GM18861 (cell line): ENCODE results near the gene PTPN3.

ENCODE experiments used
- ATAC-seq: cut with Tn5 transposase; IDR thresholded peaks from one replicate; pipeline ENCODE4 v1.9.1; 2021; ENCODE audit not compliant: unreplicated experiment

PTPN3 gene

DNA sequence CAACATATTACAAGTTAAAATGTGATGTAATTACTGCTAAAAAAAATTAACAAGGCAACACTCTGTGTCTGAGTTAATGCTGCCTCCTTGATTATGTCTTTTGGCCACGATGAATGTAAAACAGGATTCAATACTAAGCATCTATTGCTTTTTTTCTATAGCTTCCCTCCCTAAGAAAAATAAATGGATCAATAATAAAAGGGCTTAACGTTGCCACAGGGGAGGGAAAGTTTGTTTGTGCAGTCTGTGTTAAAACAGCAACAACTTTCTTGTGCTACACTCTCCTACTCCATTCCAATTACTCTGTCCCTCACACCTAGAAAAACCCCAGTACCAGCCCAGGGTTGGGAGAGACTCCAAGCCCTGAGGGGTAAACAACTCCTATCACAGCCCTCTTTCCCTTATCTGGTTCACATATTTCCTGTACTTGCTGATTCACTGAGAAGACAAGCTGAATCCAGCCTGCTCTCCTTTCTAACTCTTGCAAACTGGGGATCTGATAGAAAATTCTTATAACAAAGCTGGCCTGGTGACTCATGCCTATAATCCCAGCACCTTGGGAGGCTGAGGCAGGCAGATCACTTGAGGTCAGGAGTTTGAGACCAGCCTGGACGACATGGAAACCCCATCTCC lies 44.8 kb downstream of the PTPN3 start:
- ATAC-seq, result no peak

DNA sequence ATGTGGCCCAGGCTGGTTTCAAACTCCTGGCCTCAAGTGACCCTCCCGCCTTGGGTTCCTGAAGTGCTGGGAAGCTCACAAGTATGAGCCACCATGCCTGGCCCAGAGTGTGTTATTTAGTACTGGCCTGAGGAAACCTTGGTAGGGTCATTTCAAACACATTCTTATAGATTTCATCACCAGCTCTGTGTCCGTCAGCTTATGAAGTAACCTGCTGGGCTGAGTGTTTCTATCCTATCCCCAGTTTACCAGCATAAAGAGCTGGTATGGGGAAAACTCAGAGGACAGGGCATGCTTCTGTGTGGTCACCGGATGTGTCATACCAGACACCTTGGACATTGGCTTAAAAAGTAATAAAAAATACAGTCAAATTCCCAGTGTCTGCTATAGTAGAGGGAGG lies 45.3 kb downstream of the PTPN3 start:
- ATAC-seq, result no peak

DNA sequence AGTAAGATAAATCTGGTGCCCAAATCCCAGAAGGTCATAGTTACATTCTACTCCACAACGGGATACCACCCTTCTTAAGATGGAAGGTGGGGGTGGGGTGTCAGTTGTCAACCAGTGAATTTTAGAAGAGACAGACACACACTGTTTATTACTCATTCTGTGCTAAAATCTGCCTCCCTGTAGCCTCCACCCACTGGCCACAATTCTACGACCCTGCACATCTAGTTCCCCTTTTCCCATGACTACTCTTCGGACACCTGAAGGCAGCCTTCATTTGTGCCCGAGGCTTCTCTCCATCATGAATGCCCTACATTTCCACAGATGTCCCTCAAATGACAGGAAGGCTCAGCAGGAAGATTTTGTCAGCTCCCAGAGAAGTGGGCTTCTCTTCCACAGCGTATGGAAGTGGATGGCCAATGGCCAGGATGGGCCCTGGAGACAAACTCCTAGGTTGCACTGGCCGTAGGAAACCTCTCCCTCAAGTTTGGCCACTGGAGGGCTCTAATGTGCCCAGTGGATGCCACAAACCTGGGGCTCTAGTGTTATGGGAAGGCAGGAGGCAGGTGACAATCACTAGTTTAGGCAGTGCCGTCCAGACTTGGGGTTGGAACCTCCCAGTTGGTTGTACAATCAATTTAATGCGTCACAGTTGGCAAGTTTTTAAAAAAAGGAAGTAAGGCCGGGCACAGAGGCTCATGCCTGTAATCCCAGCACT lies 46.6 kb downstream of the PTPN3 start:
- ATAC-seq, result no peak

DNA sequence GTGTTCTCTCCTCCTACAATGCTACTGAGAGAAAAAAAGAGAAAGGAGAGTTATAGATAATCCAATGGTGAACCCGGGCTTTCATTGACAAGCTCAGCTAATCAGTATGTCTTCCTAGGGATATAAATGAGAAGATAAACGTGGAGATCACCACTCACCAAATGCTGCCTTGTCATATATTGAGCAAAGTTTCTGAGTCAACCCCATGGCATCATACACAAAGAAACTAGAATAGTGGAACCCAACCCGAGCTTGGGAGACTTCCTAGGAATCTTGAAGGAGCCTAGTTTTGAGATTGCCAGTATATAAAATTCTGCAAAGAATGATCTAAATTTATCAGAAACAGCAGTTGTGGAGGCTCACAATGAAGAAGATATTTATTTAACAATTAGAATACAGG lies 47.8 kb downstream of the PTPN3 start:
- ATAC-seq, result no peak

DNA sequence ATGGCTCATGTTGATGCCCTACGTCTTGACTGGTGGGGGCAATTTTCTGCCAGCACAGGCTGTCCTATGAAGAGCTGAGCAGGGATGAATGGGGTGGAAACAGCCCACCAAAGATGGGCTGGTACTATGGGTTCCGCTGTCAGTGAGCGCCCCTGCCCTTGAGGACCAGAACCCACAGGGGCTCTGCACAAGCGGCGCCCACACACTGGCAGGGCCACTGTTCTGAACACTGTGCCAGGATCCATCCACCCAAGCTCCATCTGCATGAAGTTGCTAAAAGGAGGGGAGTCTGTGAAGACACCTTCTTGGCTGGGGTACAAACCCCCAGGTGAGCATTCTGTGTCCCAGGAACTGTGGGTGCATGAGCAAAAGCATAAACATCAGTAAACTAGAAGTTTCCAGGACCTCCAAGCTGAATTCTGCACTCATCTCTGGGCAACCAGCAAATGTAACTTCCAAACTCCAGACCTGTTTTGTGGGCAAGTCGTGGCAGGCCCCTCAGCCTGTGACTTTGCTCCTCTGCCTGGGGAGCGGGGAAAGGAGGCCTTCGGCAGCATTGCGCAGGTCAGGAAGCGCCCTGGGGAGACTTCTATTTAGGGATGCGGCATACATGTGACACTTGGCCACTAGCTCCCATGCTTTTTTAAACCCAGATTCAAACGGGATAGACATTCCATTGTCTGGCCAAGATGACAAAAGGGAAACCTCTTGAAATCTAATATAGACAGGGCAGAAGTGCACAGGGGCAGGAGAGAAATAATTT lies 48.9 kb downstream of the PTPN3 start:
- no peak for ATAC-seq

DNA sequence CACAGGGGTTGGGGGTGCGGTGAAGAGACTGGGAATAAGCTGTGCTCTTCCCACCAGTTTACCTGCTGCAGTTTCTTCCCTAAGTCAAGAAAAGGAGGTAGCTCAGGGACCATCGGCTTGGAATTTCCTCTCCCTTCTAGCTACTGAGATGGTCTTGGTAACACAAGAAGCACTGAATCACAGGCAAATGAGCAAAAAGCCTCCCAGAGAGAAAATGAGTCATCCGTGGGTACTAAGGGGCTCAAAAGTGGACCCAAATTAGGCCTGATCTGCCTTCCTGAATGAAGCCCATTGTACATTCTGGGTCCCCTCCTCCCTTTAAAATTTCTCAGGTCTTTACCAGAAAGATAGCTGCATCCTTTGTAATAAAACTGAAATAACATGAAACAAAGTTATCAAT lies 49.9 kb downstream of the PTPN3 start:
- ATAC-seq, result no peak

DNA sequence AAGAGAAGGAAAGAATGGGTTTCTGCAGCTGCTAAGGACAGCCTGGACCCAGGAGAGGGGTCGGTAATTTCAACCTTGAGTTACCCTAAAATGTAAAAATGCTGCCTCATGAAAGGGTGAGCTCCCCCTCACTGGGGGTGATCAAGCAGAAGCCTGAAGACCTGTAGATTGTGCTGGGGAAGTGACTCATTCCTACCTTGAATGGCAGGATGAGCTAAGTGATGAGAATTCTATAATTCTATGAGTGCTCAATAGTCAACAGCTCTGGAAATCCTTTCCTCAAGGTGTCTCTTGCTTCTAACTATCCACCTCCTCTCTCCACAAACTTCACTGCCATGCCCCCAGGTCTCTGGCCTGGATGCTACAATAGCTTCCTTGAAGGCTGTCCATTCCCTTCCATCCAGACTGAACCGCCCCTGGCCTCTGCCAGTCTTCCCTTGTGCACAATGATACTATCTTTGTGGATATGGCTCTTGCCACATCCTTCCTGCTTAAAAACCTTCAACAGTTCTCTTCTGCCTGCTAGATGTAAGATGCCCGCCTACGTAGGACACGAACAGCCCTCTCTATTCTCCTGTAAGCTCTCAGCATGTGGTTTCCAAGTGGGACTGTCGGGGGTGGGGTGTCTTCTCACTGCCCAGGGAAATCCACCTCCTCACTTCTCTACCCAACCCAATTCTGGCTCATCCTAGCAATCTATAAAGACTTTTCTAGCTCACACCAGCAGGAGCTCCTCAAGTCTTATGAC lies 50.6 kb downstream of the PTPN3 start:
- no peak for ATAC-seq

DNA sequence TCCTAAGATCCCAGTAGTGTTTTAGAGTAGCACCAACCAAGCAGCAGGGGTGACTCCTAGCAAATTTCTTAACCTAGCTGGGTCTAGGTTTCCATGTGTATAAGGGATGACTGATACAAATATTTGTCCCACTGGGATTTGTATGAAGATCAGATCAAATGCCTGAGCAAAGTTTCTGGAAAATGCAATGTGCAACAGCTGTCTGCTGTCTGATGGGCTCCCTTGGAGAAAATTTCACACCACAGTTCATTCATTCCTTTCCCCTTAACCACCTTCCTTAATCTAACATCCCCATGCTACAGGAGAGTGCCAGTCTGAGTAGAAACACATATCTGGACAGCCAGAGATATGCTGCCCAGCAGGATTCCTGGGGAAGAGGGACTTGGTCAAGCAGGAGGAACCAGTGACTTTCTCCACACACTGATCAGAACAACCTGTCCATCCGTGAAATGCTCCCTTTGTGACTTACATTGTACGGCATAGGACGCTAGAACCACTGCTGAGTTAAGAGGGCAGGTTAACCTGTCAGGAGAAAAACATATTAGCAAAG lies 53.3 kb downstream of the PTPN3 start:
- ATAC-seq, result no peak

DNA sequence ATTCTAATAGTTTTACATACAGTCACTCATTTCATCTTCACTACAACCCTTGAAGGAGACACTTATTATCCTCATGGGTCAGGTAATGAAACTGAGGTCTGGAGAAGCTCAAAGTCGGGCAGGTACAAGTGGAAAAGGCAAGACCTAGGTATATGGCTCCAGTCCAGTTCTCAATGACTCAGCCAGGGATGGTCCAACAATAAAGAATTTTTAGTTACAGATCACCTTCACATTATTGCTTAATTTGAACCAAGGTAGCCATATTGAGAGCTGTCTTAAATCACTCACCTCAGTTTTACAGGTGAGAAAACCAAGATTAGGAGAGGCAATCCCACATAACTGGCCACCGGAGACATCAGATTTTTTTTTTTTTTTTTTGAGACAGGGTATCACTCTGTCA lies 55.4 kb downstream of the PTPN3 start:
- no peak for ATAC-seq

DNA sequence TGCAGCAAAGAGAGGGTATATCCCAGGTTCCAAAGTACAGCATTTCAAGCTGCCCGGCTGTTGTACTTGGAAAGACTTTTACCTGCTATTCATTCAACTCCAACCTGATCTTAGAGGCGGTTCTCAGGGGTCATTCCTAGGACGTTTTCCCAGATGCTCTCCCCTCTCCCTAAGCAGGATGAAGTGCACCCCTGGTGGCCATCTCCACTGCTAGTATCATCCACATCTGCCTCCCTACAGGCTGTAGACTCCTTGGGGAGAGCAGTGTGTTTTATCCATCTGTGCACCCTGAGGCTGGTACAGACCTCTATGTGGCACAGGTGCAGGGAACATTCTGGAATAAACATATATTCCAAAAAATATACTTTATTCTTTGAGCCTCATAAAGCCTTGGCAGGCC lies 56.8 kb downstream of the PTPN3 start:
- ATAC-seq, result no peak

DNA sequence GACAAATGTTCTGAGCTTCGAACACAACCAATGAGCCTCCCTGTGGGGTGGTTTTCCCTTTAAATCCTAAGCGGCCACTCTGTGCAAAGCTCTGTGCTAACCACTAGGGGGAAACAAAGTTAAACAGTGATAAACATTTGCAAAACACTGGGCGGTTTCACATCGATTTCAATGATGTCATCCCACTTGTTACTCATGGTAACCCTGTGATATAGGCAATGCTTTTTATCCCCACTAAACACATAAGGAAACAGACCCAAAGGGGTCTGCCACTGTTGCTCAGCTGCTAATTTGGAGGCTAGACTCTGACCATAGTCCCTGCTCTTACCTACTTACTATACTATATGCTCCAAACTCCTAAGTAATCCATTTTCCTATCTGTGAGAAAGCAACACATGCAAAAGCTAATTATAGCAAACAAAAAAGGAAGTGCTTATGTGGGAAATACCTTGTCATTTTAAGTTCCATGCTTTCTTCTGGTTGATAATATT lies 57.3 kb downstream of the PTPN3 start:
- peak; percentile 99 for ATAC-seq

DNA sequence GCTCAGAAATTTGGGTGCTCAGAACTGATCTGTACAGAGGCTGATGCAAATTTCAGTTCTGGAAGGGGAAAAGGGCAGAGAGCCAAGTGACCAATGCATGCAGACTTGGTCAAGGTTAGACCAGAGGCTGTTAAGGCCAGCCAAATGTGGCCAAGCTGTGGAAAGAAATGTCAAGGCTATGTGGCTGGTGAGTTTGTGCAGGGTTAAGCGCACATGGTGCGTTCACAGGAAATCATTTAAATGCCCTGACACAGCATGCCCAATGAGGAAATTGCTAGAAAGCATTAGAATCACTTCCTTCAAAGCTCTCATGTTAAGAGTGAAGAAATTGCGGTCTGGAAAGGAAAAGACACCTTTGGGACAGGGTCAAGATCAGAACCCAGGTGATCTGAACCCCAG lies 58.0 kb downstream of the PTPN3 start:
- peak; percentile 27 for ATAC-seq

DNA sequence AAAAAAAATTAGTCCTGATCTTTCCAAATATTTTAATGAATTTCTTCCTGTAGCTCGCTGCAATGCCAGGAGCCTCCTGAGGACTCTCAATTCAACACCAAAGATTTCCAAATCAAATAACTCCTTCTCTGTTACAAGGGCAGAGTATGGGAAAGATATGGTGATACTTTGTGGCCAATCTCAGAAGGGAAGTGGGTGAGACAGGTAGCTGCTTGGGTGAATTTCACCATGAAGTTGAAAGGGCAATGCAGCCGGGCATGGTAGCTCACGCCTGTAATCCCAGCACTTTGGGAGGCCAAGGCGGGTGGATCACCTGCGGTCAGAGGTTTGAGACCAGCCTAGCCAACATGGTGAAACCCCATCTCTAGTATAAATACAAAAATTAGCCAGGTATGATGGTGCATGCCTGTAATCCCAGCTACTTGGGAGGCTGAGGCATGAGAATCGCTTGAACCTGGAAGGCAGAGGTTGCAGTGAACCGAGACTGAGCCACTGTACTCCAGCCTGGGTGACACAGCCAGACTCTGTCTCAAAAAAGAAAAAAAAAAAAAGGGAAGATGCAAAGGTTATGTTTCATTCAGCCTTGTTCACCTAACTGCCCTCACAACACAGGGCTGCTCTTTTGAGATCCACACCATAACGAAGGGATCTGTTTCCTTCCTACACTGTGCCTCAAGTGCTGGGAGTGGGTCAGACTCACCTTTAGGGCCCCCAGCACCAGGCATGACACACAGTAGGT lies 58.6 kb downstream of the PTPN3 start:
- ATAC-seq, result no peak

DNA sequence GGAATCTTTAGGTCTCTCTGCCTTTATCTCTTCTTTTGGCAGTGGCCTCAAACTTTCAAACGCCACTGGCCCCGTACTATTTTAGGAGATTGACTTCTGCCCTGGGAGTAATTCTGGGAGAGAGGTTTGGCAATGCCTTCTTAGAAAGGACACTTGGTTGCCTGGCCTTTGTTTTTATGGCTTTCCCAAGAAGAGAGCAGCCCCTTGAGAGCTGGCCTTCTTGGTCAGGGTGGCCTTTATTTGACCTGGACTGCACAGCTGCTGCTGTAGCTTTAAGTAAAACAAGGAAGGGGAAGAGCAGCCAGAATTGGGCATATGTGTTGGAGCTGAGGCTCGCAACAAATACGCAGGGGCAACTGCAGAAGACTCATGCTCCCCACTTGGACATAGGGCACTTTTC lies 60.8 kb downstream of the PTPN3 start:
- ATAC-seq, result no peak

DNA sequence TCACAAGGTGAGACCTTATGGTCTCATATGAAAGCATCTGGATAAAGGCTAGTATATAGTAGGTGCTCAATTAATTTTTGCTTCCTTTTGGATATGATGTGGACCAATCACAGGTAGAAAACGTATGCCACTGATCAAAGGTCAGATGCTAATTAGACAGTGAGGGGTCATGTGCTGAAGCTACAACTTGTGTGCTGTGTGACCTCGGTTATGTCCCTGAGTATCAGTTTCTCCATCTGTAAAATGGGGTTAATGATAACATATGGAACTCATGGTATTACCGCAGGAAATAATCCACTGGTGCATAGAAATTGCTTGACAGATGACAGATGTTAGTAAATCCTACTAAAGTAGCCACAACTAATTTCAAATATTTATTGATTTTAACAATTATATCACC lies 62.0 kb downstream of the PTPN3 start:
- no peak for ATAC-seq

DNA sequence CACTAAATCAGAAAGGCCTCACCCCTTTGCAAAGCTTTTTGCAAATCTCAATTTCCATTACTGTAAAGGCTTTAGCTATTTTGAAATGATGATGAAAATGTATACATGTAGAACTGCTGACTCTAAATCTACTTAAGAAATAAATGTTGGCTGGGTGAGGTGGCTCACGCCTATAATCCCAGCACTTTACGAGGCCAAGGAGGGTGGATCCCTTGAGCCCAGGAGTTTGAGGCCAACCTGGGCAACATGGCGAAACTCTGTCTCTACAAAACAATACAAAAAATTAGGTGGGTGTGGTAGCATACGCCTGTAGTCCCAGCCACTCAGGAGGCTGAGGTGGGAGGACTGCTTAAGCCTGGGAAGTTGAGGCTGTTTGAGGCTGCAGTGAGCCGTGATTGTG lies 64.6 kb downstream of the PTPN3 start:
- ATAC-seq, result no peak

DNA sequence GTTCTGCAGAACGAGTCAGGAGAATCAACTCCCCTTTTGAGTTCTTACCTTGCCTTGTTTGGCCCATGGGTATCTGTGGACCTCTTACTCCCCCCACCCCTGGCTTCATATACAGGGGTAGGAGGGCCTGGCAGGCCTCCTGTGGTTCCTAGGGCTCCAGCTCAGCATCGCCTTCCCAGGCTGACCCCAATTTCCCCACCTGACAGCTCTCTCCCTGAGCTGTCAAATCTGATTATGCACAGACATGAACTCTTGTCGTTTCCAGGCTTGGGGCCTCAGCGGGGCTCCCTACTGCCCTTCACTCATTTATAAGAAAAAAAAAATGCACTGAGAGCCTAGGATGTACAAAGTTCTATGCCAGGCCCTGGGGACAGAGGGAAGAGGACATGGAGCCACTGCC lies 67.9 kb downstream of the PTPN3 start:
- ATAC-seq, result no peak

DNA sequence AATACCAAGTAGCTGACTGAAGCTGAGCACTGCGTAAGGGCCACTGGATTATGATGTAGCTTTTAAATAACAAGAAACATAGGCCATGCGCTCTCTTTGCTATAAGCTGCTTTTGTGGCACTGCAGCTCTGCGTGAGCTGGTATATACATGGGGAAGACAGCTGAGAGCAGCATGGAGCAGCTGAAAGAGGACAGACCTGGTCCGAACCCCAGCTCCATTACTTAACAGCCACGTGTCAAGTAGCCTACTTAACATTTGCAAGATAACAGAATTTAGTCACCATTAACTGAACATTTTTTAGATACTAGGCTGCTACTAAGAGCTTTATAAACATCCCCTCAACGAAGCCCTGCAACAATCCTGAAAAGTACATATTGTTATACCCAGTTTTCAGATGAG lies 69.3 kb downstream of the PTPN3 start:
- ATAC-seq, result no peak

DNA sequence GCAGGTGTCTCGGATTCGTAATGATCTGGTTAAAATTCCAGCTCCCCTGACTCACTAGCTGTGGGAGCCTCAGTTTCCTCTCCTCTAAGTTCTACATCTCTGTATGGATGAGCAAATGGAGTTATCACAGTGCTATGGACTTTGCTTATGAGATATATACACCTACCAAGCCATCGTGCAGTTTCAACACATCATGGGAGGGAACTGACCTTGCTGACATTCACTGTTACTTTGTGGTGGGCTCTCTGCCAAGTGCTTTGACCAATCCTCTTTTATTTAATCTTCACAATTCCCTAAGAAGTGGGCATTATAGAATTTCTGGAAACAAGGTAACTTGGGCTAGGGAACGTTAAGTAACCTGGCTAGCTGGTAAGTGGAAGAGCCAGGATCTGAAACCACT lies 70.2 kb downstream of the PTPN3 start:
- no peak for ATAC-seq

DNA sequence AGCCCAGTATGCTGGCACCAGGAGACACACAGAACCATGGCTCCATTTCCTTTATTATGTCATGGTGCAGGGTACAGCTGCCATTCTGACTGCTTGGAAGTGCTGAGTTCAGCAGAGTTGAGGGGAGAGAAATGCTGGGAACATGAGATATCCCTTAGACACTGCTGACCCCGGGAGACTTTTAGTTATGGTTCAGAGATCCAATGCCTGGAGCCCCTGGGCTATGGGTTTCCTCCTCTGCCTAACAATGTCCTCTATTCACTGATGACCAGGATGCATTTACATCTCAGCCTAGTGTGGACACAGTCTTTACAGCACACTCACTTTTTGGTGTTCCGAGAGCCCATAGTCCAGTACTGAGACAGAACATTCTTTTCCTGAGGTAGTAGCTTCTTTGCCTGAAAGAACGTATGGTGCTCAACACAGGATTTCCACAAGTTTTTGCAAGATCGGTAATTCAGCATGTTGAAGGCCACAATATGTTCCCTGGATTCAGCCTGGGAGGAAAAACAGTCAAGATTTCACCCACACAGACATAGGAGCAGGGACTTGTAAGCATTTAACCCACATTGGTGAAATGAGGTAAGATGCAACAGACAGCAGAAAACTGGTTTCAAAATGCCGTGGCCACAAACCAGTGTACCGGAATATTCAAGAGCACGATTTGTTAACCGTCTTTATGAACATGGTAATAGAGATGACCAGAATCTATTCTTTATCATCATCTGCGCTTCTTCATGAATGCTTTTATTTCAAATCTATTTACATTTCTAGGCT lies 71.3 kb downstream of the PTPN3 start:
- no peak for ATAC-seq
